HL-60 (cell line): Measurements from ENCODE around the gene ZNF266.

Source experiments
- CTCF ChIP-seq: IDR thresholded peaks from one replicate; pipeline ENCODE4 v1.5.1; 2011; ENCODE audit warnings: low read length, control low read depth, inconsistent platforms; ENCODE audit not compliant: insufficient read depth
- POLR2AphosphoS5 ChIP-seq: IDR thresholded peaks from 2 replicates; pipeline ENCODE4 v1.6.1; 2012; ENCODE audit warnings: low read depth
- REST ChIP-seq: IDR thresholded peaks from 2 replicates; pipeline ENCODE4 v1.6.1; 2012; ENCODE audit warnings: low read depth; ENCODE audit not compliant: insufficient replicate concordance

GRCh38 chr19:9362905-9363304 lies 72.5 kb downstream of the ZNF266 start, which contains the start of gene ZNF177:
- TF ChIP-seq CTCF (no peak), REST (no peak), POLR2AphosphoS5 (0 out of 2 replicates have a peak, but pooled peaks have one; percentile 15)
